ENCODE data around the gene SPTBN2. TPM values are rescaled to one million over a fixed set of nuclear protein-coding genes. Genes with fewer than 3 reads are reported as not detected.

The SPTBN2 gene
- total RNA-seq, 1 experiment from 2014 or later, result 40.7 TPM

DNA sequence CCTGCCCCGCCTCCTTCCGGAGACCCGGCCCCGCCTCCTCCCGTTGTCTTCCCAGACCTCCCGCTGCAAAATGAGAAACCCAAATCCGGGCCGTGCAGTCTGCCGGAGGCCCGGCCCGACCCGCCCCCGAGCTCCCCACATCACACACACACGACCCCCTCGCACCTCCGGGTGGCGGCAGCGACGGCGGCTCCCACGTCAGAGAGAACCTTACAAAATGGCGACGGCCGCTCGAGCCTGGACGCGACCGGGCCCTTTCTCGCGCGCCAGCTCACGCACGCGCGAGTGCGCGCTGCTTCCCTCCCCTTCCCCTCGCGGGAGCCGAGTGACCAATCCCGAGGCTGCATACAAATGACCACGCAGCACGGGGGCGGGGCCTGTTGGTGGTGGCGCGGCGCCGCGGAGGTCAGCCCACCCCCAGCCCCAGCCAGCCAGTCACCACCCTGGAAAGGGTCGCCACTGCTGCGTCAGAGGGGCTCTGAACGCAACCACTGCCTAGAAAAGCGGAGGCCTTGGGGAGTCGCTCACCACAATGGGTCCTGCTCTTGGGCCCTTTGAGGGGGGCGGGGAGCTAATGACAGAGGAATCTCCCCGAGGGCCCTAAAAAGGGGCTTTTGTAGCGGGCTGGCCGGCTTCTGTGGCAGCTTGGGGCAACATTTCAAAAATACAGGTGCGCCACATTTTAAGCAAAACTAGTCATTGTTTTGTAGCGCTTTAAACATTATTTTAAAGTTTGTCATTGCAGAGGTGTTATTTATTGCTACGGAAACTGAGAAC lies 51.2 kb downstream of the SPTBN2 start, which contains the start of gene RBM4B:
Gene RBM4B (minus strand): TSS at position 289 of the 777 bp plus-strand sequence. CDS start 808 bp downstream, outside the sequence.
- no peaks in the 10 kb centered on the region for H3K9me3 Mint-ChIP-seq
- peak within 1 kb of the TSS; percentile 89 for H3K4me3 Mint-ChIP-seq
- TF ChIP-seq TEAD1 (CRISPR knock-in tag; IDR thresholded peaks at IDR 0.05) (peak; percentile 68), ZNF317 (CRISPR knock-in tag; IDR thresholded peaks at IDR 0.05; ENCODE audit: borderline replicate concordance, low read depth) (0 out of 2 replicates have a peak, but pooled peaks have one; percentile 25), CREB1 (CRISPR knock-in tag; IDR thresholded peaks at IDR 0.05) (0 out of 2 replicates have a peak, but pooled peaks have one; percentile 17), SMAD3 (CRISPR knock-in tag; IDR thresholded peaks at IDR 0.05; ENCODE audit: borderline replicate concordance) (0 out of 2 replicates have a peak, but pooled peaks have one; percentile 22), CREM (CRISPR knock-in tag; IDR thresholded peaks at IDR 0.05) (peak; percentile 79), ZNF416 (CRISPR knock-in tag; IDR thresholded peaks at IDR 0.05) (no peak), ATF1 (CRISPR knock-in tag; IDR thresholded peaks at IDR 0.05) (no peak), FOXK1 (CRISPR knock-in tag; IDR thresholded peaks at IDR 0.05) (peak; percentile 85), JUN (CRISPR knock-in tag; IDR thresholded peaks at IDR 0.05) (no peak), NFYB (CRISPR knock-in tag; conservative IDR thresholded peaks at IDR 0.05; ENCODE audit: low read depth) (peak; percentile 28; the same call in 1 of the 2 replicates), FOXP1 (CRISPR knock-in tag; IDR thresholded peaks at IDR 0.05; ENCODE audit: borderline replicate concordance) (peak; percentile 61; the same call in 1 of the 2 replicates), GTF2I (CRISPR knock-in tag; conservative IDR thresholded peaks at IDR 0.05) (no peak), SP1 (CRISPR knock-in tag; conservative IDR thresholded peaks at IDR 0.05) (peak; percentile 95), GABPB1 (CRISPR knock-in tag; IDR thresholded peaks at IDR 0.05) (peak; percentile 65; the same call in 1 of the 2 replicates)
- TF ChIP-seq, protein P1, sequence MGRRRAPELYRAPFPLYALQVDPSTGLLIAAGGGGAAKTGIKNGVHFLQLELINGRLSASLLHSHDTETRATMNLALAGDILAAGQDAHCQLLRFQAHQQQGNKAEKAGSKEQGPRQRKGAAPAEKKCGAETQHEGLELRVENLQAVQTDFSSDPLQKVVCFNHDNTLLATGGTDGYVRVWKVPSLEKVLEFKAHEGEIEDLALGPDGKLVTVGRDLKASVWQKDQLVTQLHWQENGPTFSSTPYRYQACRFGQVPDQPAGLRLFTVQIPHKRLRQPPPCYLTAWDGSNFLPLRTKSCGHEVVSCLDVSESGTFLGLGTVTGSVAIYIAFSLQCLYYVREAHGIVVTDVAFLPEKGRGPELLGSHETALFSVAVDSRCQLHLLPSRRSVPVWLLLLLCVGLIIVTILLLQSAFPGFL (CRISPR knock-in tag; IDR thresholded peaks at IDR 0.05; ENCODE audit: borderline replicate concordance), result peak; percentile 45; the same call in 1 of the 2 replicates
- TF ChIP-seq, protein P2, sequence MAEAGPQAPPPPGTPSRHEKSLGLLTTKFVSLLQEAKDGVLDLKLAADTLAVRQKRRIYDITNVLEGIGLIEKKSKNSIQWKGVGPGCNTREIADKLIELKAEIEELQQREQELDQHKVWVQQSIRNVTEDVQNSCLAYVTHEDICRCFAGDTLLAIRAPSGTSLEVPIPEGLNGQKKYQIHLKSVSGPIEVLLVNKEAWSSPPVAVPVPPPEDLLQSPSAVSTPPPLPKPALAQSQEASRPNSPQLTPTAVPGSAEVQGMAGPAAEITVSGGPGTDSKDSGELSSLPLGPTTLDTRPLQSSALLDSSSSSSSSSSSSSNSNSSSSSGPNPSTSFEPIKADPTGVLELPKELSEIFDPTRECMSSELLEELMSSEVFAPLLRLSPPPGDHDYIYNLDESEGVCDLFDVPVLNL (CRISPR knock-in tag; IDR thresholded peaks at IDR 0.05; ENCODE audit: borderline replicate concordance, low read depth), result no peak
- TF ChIP-seq, protein P3, sequence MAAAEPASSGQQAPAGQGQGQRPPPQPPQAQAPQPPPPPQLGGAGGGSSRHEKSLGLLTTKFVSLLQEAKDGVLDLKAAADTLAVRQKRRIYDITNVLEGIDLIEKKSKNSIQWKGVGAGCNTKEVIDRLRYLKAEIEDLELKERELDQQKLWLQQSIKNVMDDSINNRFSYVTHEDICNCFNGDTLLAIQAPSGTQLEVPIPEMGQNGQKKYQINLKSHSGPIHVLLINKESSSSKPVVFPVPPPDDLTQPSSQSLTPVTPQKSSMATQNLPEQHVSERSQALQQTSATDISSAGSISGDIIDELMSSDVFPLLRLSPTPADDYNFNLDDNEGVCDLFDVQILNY (CRISPR knock-in tag; IDR thresholded peaks at IDR 0.05), result peak; percentile 95
- TF ChIP-seq, protein P4, sequence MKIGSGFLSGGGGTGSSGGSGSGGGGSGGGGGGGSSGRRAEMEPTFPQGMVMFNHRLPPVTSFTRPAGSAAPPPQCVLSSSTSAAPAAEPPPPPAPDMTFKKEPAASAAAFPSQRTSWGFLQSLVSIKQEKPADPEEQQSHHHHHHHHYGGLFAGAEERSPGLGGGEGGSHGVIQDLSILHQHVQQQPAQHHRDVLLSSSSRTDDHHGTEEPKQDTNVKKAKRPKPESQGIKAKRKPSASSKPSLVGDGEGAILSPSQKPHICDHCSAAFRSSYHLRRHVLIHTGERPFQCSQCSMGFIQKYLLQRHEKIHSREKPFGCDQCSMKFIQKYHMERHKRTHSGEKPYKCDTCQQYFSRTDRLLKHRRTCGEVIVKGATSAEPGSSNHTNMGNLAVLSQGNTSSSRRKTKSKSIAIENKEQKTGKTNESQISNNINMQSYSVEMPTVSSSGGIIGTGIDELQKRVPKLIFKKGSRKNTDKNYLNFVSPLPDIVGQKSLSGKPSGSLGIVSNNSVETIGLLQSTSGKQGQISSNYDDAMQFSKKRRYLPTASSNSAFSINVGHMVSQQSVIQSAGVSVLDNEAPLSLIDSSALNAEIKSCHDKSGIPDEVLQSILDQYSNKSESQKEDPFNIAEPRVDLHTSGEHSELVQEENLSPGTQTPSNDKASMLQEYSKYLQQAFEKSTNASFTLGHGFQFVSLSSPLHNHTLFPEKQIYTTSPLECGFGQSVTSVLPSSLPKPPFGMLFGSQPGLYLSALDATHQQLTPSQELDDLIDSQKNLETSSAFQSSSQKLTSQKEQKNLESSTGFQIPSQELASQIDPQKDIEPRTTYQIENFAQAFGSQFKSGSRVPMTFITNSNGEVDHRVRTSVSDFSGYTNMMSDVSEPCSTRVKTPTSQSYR (CRISPR knock-in tag; IDR thresholded peaks at IDR 0.05), result peak; percentile 79; the same call in 1 of the 2 replicates
- TF ChIP-seq, protein P5, sequence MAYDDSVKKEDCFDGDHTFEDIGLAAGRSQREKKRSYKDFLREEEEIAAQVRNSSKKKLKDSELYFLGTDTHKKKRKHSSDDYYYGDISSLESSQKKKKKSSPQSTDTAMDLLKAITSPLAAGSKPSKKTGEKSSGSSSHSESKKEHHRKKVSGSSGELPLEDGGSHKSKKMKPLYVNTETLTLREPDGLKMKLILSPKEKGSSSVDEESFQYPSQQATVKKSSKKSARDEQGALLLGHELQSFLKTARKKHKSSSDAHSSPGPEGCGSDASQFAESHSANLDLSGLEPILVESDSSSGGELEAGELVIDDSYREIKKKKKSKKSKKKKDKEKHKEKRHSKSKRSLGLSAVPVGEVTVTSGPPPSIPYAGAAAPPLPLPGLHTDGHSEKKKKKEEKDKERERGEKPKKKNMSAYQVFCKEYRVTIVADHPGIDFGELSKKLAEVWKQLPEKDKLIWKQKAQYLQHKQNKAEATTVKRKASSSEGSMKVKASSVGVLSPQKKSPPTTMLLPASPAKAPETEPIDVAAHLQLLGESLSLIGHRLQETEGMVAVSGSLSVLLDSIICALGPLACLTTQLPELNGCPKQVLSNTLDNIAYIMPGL (CRISPR knock-in tag; IDR thresholded peaks at IDR 0.05), result 0 out of 2 replicates have a peak, but pooled peaks have one; percentile 42
- TF ChIP-seq, protein P6, sequence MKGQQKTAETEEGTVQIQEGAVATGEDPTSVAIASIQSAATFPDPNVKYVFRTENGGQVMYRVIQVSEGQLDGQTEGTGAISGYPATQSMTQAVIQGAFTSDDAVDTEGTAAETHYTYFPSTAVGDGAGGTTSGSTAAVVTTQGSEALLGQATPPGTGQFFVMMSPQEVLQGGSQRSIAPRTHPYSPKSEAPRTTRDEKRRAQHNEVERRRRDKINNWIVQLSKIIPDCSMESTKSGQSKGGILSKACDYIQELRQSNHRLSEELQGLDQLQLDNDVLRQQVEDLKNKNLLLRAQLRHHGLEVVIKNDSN (CRISPR knock-in tag; IDR thresholded peaks at IDR 0.05), result peak; percentile 63; the same call in 1 of the 2 replicates
- TF ChIP-seq, protein P7, sequence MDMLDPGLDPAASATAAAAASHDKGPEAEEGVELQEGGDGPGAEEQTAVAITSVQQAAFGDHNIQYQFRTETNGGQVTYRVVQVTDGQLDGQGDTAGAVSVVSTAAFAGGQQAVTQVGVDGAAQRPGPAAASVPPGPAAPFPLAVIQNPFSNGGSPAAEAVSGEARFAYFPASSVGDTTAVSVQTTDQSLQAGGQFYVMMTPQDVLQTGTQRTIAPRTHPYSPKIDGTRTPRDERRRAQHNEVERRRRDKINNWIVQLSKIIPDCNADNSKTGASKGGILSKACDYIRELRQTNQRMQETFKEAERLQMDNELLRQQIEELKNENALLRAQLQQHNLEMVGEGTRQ (CRISPR knock-in tag; IDR thresholded peaks at IDR 0.05), result peak; percentile 58; the same call in 1 of the 2 replicates
- CTCF ChIA-PET, result interaction anchor here (0.6 to 3.5 kb wide), 68 partner anchors 11 to 364 kb away, joined by 3 to 47 read pairs (median 5); partner anchors contain the start of genes ACTN3, BBS1, CCDC87 and CCS
- H3K4me1 Mint-ChIP-seq, result peaks cover 29% of the 10 kb centered on the region
- POLR2A ChIA-PET, result interaction anchor here (0.7 to 3.0 kb wide), 21 partner anchors 10 to 292 kb away, joined by 3 to 27 read pairs (median 5); partner anchors contain the start of genes ACTN3, BBS1, CCDC87 and CCS
- H3K27ac Mint-ChIP-seq, result peak within 1 kb of the TSS; percentile 100
- H3K27me3 Mint-ChIP-seq (ENCODE audit: low read depth), result no peaks in the 10 kb centered on the region
- ATAC-seq, result peak; percentile 95
- peak; percentile 98 for DNase-seq (ENCODE audit: low spot score)
- H3K36me3 Mint-ChIP-seq, result peaks cover 12% of the 10 kb centered on the region

Data from WTC11 (cell line).